GM19455 (cell line): Measurements from ENCODE around the gene CHMP4B.

ENCODE experiments used
- ATAC-seq: cut with Tn5 transposase; IDR thresholded peaks from one replicate; pipeline ENCODE4 v1.9.1; 2021; ENCODE audit not compliant: unreplicated experiment

Gene CHMP4B

GRCh38 chr20:33890557-33890956 lies 79.4 kb downstream of the CHMP4B start:
- no peak for ATAC-seq

GRCh38 chr20:33893314-33893713 lies 82.2 kb downstream of the CHMP4B start:
- no peak for ATAC-seq

DNA sequence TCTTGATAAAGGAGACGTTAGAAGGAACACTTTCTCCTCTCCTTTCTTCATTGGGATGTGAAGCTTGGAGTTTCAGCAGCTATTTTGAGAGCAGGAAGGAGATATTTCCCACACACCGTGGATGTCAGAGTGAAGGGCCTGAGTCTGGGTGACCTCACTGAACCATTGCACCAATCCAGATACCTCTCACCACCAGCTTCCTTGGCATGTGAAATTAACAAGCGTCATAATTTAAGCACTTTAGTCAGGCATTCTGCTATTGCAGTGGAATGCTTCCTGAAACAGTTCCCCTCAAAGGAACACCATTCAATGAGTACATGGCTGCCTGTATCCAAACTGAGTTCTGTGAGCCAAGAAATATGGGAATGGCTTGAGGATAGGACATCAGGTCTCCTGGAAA lies 83.7 kb downstream of the CHMP4B start:
- ATAC-seq: no peak

DNA sequence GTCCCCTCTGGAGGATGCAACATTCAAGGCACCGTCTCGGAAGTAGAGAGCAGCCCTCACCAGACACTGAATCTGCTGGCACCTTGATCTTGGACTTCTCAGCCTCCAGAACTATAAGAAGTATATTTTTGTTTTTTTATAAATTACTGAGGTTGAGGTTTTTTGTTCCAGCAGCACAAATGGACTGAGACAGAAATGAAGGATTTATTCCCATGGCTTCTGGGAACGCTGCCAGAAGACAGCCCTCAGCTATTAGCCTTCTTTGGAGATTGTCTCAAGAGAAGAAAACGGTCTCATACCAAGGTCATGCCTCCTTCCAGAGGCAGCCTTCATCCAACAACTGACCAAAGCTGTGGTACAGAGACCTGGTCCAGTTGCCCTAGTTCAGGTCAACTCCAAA lies 85.4 kb downstream of the CHMP4B start:
- ATAC-seq: no peak

- ATAC-seq: no peak
Measured at GRCh38 chr20:33897313-33897912, 86.3 kb downstream of the CHMP4B start.

DNA sequence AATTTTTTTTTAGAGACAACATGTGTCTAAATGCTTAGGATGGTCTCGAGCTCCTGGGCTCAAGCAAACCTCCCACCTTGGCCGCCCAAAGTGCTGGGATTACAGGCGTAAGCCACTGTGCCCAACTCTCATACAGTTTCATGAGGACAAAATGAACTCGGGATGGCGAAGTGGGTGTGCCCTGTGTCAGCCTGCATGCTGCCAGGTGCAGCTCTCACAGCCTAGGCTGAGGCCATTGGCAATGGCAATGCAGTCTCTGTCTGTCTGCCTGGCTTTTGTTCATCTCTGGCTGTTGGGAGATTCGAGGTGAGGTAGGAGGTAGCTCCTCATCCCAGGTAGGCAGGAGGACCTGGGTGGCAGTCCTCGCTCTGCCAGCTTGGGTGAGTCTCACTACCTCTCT lies 88.0 kb downstream of the CHMP4B start:
- ATAC-seq: no peak

DNA sequence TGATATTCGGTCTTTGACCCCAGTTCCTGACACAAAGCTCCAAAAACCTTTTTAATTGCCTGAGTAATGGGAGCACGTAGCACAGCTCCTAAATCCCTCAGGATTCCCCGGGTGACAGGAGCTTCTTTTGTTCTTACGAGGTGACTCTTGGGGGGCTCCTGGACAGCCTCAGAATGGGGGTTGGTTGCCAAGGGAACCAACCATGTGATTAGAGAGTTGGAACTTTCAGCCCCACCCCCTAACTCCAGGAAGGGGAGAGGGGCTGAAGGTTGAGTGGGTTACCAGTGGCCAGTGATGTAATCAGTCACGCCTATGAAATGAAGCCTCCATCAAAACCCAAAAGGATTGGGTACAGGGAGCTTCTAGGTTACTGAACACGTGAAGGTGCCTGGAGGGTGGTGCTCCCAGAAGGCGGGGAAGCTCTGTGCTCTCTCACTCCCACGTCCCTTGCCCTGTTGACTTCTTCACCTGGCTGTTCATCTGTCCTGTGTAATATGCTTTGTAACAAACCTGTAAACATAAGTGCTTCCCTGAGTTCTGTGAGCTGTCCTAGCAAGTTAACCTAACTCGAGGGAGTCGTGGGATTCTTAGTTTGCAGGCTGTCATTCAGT lies 89.5 kb downstream of the CHMP4B start:
- ATAC-seq: no peak

DNA sequence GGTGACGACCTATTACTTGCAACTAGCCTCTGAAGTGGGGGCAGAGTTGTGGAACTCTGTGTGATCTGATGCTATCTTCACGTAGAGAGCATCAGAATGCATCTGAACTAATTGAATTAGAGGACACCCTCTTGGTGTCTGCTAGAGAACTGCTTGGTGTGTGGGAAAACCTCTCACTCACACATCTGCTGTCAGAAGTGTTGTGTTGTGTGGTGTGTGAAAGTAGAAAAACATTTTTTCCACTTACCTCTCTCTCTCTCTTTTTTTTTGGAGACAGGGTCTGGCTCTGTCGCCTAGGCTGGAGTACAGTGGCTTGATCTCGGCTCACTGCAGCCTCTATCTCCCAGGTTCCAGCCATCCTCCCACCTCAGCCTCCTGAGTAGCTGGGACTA lies 90.0 kb downstream of the CHMP4B start:
- ATAC-seq: no peak

GRCh38 chr20:33902011-33902410 lies 90.9 kb downstream of the CHMP4B start:
- no peak for ATAC-seq
